ENCODE data around the gene MAML1.

MAML1 gene

GRCh38 chr5:179803651-179804554 lies 71.3 kb downstream of the MAML1 start:
- peak in 1 of 4 experiments; percentile 57 for DNase-seq (ENCODE audit: low read depth in 4 of 4, low spot score in 1 of 4)

GRCh38 chr5:179804555-179804947 lies 71.9 kb downstream of the MAML1 start:
- no peak for DNase-seq (ENCODE audit: low read depth in 4 of 4, low spot score in 1 of 4)

GRCh38 chr5:179805070-179805528 lies 72.5 kb downstream of the MAML1 start:
- no peak for DNase-seq (ENCODE audit: low read depth in 4 of 4, low spot score in 1 of 4)

- no peak for DNase-seq (ENCODE audit: low read depth in 4 of 4, low spot score in 1 of 4)
Observed at GRCh38 chr5:179805529-179806249, 73.1 kb downstream of the MAML1 start.

- peak in 2 of 4 experiments; percentile 43 to 57 for DNase-seq (ENCODE audit: low read depth in 4 of 4, low spot score in 1 of 4)
Observed at GRCh38 chr5:179806250-179807048, 73.8 kb downstream of the MAML1 start, which contains the start of gene MGAT4B. MGAT4B (minus strand) TSS chr5:179806866; CDS start chr5:179806583, 283 bp downstream.

GRCh38 chr5:179812135-179812825 lies 79.7 kb downstream of the MAML1 start:
- DNase-seq (ENCODE audit: low read depth in 4 of 4, low spot score in 1 of 4) = no peak

- no peak for DNase-seq (ENCODE audit: low read depth in 4 of 4, low spot score in 1 of 4)
Observed at GRCh38 chr5:179812997-179813607, 80.5 kb downstream of the MAML1 start.

- no peak for DNase-seq (ENCODE audit: low read depth in 4 of 4, low spot score in 1 of 4)
Observed at GRCh38 chr5:179814090-179814489, 81.5 kb downstream of the MAML1 start.

GRCh38 chr5:179815491-179816249 lies 83.0 kb downstream of the MAML1 start:
- no peak for DNase-seq (ENCODE audit: low read depth in 4 of 4, low spot score in 1 of 4)

GRCh38 chr5:179816401-179816795 lies 83.8 kb downstream of the MAML1 start:
- no peak for DNase-seq (ENCODE audit: low read depth in 4 of 4, low spot score in 1 of 4)

- DNase-seq (ENCODE audit: low read depth in 4 of 4, low spot score in 1 of 4) = no peak
Observed at GRCh38 chr5:179816796-179817469, 84.3 kb downstream of the MAML1 start.

GRCh38 chr5:179817470-179817840 lies 84.8 kb downstream of the MAML1 start:
- no peak for DNase-seq (ENCODE audit: low read depth in 4 of 4, low spot score in 1 of 4)

- no peak for DNase-seq (ENCODE audit: low read depth in 4 of 4, low spot score in 1 of 4)
Observed at GRCh38 chr5:179817890-179818745, 85.5 kb downstream of the MAML1 start.

GRCh38 chr5:179818746-179819295 lies 86.2 kb downstream of the MAML1 start:
- peak; percentile 34 to 67 (median 56) for DNase-seq (ENCODE audit: low read depth in 4 of 4, low spot score in 1 of 4)

- DNase-seq (ENCODE audit: low read depth in 4 of 4, low spot score in 1 of 4) = no peak
Observed at GRCh38 chr5:179819296-179820126, 86.9 kb downstream of the MAML1 start.

- no peak for DNase-seq (ENCODE audit: low read depth in 4 of 4, low spot score in 1 of 4)
Observed at GRCh38 chr5:179820127-179820482, 87.5 kb downstream of the MAML1 start.

Data from stimulated activated CD4-positive, alpha-beta T cell treated with anti-CD3 and anti-CD28 coated beads, Interleukin-1b, Interleukin-23, amount 100 ng/mL, for 24 hours (primary cell).